Panc1 (cell line): ENCODE data around the gene DOCK11. TPM values are rescaled to one million over a fixed set of nuclear protein-coding genes. Genes with fewer than 3 reads are reported as not detected.

ENCODE experiments used
- ATAC-seq: fragments of 200-7000 bp; cut with Tn5 transposase; 2 replicates; pipeline ENCODE4 v1.9.1; 2020; ENCODE audit warnings: mild to moderate bottlenecking, moderate library complexity
- BruUV-seq: library from RNA; stranded (reverse); fragments of 400-500 nt; replicated peaks from 2 replicates; lab custom pipeline; 2021; lab: Mats Ljungman, UMichigan
- CTCF ChIA-PET: fragments of 300-600 bp; sonication (Branson Sonifier 250); formaldehyde crosslinking; loops from one replicate; lab custom pipeline; 2022; ENCODE audit warnings: antibody characterized with exemption; lab: Charles Lee
- POLR2A ChIA-PET: fragments of 300-600 bp; sonication (Branson Sonifier 250); formaldehyde crosslinking; loops from one replicate; lab custom pipeline; 2022; ENCODE audit warnings: antibody characterized with exemption; lab: Charles Lee
- DNase-seq: peaks from one replicate; pipeline ENCODE4 v3.0.0-alpha.2; 2010; ENCODE audit warnings: low read depth, low spot score
- H3K27ac ChIP-seq: 2 replicates; pipeline ENCODE4 v1.5.1; 2011; ENCODE audit warnings: mild to moderate bottlenecking, low read length, inconsistent platforms
- H3K27me3 ChIP-seq: fragments of 200-500 bp; sonication (Bioruptor generic); 2 replicates; pipeline ENCODE4 v1.6.0; 2014; ENCODE audit warnings: low read length, inconsistent platforms; ENCODE audit not compliant: control insufficient read depth, insufficient read depth
- H3K36me3 ChIP-seq: fragments of 200-500 bp; sonication (Bioruptor generic); 2 replicates; pipeline ENCODE4 v1.5.1; 2014; ENCODE audit warnings: inconsistent platforms, mild to moderate bottlenecking, low read length, moderate library complexity; ENCODE audit not compliant: control insufficient read depth, insufficient read depth
- H3K4me1 ChIP-seq: 2 replicates; pipeline ENCODE4 v1.5.1; 2011; ENCODE audit warnings: inconsistent platforms, mild to moderate bottlenecking, low read length, moderate library complexity; ENCODE audit not compliant: control insufficient read depth, insufficient read depth
- H3K4me3 ChIP-seq, 2 experiments: 2 replicates each; pipeline ENCODE4 v1.5.1; 2011 to 2012; ENCODE audit warnings: low read depth in 2 of 2, low read length in 2 of 2, mild to moderate bottlenecking in 2 of 2, inconsistent platforms in 1 of 2, moderate library complexity in 1 of 2
- H3K9me3 ChIP-seq: fragments of 200-500 bp; sonication (Bioruptor generic); 2 replicates; pipeline ENCODE4 v1.5.1; 2014; ENCODE audit warnings: low read depth, mild to moderate bottlenecking, inconsistent platforms, low read length, moderate library complexity; ENCODE audit not compliant: control insufficient read depth, insufficient read depth
- POLR2AphosphoS5 ChIP-seq: IDR thresholded peaks from 2 replicates; pipeline ENCODE4 v1.6.1; 2012; ENCODE audit warnings: mild to moderate bottlenecking, low read depth, low read length, moderate library complexity
- SIN3A ChIP-seq: IDR thresholded peaks from 2 replicates; pipeline ENCODE4 v1.6.1; 2012; ENCODE audit warnings: low read depth, mild to moderate bottlenecking, low read length, moderate library complexity, borderline replicate concordance; ENCODE audit not compliant: insufficient read depth
- TCF7L2 ChIP-seq: IDR thresholded peaks from 2 replicates; pipeline ENCODE4 v1.6.1; 2011; ENCODE audit warnings: mild to moderate bottlenecking, low read depth, low read length, inconsistent platforms
- in situ Hi-C: cut with HindIII; loops from 2 replicates; pipeline ENCODE4 v1.10.0; 2016; ENCODE audit warnings: low sequenced_read_pairs, low pct_unique_long_range_greater_than_20kb
- intact Hi-C: fragments of 100-400 bp; cut with micrococcal nuclease; formaldehyde crosslinking; loops from one replicate; pipeline ENCODE4 v1.10.0; 2022; ENCODE audit not compliant: unreplicated experiment
- total RNA-seq: library from RNA; stranded (reverse); gene quantifications from one replicate; pipeline ENCODE4 v1.2.1, GENCODE V29; 2021; ENCODE audit not compliant: unreplicated experiment
- TF ChIP-seq, protein P1 (sequence below), 2 experiments: IDR thresholded peaks; 2 replicates each; pipeline ENCODE4 v1.6.1; 2011 to 2012; ENCODE audit warnings: low read depth in 2 of 2, control low read depth in 1 of 2, low read length in 1 of 2, mild to moderate bottlenecking in 1 of 2, moderate library complexity in 1 of 2; ENCODE audit not compliant: insufficient read depth in 1 of 2
- TF ChIP-seq, protein P2 (sequence below): fragments of 450-650 bp; IDR thresholded peaks from 2 replicates; pipeline ENCODE4 v1.5.1; 2017; ENCODE audit warnings: mild to moderate bottlenecking

Gene DOCK11
- total RNA-seq, 1 experiment from 2014 or later, result 2.0 TPM

DNA sequence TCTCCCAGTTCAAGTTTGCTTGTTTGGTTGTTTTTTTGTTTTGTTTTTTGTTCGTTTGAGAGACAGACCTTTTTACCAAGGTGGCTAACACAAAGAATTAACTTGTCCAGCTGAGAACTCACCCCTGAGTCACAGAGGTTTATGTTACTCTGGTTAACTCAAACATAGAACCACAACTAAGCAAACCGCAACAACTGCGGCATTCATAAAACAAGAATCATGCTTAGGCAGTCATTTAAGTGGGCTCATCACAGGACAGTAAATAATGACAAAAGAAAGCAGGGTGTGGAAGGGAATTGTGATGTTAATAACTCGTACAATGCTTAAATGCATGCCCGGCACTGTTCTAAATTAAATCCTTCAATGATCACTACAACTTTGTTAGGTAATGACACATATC, 207.1 kb downstream of the DOCK11 start:
- Histone ChIP-seq H3K27ac (no peak overlapping the region), H3K36me3 (no peaks in the 10 kb centered on the region), H3K4me3 (no peak overlapping the region), H3K9me3 (no peaks in the 10 kb centered on the region), H3K27me3 (no peaks in the 10 kb centered on the region), H3K4me1 (no peaks in the 10 kb centered on the region)
- TF ChIP-seq, protein P1, sequence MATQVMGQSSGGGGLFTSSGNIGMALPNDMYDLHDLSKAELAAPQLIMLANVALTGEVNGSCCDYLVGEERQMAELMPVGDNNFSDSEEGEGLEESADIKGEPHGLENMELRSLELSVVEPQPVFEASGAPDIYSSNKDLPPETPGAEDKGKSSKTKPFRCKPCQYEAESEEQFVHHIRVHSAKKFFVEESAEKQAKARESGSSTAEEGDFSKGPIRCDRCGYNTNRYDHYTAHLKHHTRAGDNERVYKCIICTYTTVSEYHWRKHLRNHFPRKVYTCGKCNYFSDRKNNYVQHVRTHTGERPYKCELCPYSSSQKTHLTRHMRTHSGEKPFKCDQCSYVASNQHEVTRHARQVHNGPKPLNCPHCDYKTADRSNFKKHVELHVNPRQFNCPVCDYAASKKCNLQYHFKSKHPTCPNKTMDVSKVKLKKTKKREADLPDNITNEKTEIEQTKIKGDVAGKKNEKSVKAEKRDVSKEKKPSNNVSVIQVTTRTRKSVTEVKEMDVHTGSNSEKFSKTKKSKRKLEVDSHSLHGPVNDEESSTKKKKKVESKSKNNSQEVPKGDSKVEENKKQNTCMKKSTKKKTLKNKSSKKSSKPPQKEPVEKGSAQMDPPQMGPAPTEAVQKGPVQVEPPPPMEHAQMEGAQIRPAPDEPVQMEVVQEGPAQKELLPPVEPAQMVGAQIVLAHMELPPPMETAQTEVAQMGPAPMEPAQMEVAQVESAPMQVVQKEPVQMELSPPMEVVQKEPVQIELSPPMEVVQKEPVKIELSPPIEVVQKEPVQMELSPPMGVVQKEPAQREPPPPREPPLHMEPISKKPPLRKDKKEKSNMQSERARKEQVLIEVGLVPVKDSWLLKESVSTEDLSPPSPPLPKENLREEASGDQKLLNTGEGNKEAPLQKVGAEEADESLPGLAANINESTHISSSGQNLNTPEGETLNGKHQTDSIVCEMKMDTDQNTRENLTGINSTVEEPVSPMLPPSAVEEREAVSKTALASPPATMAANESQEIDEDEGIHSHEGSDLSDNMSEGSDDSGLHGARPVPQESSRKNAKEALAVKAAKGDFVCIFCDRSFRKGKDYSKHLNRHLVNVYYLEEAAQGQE (IDR thresholded peaks at IDR 0.05; ENCODE audit: insufficient read depth in 1 of 2, low read depth in 2 of 2, low read length in 1 of 2), result no peak
- TF ChIP-seq, protein P2, sequence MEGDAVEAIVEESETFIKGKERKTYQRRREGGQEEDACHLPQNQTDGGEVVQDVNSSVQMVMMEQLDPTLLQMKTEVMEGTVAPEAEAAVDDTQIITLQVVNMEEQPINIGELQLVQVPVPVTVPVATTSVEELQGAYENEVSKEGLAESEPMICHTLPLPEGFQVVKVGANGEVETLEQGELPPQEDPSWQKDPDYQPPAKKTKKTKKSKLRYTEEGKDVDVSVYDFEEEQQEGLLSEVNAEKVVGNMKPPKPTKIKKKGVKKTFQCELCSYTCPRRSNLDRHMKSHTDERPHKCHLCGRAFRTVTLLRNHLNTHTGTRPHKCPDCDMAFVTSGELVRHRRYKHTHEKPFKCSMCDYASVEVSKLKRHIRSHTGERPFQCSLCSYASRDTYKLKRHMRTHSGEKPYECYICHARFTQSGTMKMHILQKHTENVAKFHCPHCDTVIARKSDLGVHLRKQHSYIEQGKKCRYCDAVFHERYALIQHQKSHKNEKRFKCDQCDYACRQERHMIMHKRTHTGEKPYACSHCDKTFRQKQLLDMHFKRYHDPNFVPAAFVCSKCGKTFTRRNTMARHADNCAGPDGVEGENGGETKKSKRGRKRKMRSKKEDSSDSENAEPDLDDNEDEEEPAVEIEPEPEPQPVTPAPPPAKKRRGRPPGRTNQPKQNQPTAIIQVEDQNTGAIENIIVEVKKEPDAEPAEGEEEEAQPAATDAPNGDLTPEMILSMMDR, result no peak
- TF ChIP-seq SIN3A, result no peak
- TF ChIP-seq POLR2AphosphoS5, result no peak
- TF ChIP-seq TCF7L2, result no peak
- DNase-seq (peak; percentile 28), ATAC-seq (no peak)
- CTCF ChIA-PET, result interaction anchor here (0.5 kb wide), 1 partner anchor 131 kb away, joined by 4 read pairs; no protein-coding TSS in a partner anchor
- no TSS peak for BruUV-seq
- POLR2A ChIA-PET, result no interaction called here
- intact Hi-C loops, result no loop called here
- in situ Hi-C loops, result no loop called here

DNA sequence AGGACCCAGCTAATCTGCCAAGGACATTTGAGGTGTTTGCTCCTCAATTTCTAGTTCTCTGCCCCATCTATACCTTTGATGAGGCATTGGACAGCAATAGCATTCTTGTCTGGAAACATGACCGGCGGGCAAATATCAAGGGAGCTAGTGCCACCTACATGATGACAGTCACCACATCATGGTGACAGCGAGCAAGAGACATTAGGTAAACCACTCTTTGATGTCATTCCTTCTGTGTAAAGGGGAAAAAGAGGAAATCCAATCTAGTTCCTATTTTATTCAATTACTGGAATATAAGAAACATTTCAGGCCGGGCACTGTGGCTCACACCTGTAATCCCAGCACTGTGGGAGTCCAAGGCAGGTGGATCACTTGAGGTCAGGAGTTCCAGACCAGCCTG, 211.1 kb downstream of the DOCK11 start:
- in situ Hi-C loops (no loop called here), intact Hi-C loops (no loop called here)
- POLR2A ChIA-PET, result no interaction called here
- Histone ChIP-seq H3K27ac (no peak overlapping the region), H3K36me3 (no peaks in the 10 kb centered on the region), H3K27me3 (no peaks in the 10 kb centered on the region), H3K4me1 (no peaks in the 10 kb centered on the region), H3K4me3 (no peak overlapping the region), H3K9me3 (no peaks in the 10 kb centered on the region)
- TF ChIP-seq TCF7L2, result no peak
- TF ChIP-seq, protein P2, result no peak
- no peak for TF ChIP-seq POLR2AphosphoS5
- ATAC-seq (no peak), DNase-seq (no peak)
- CTCF ChIA-PET, result no interaction called here
- no TSS peak for BruUV-seq
